HG03558 (cell line): ENCODE measurements around the gene ABCC10.
"Not testable (repeated sequence)": the region's sequence is repeated elsewhere in the genome, so short reads cannot be mapped to it uniquely, and the experiment has no call there.

Experiments used
- ATAC-seq: cut with Tn5 transposase; IDR thresholded peaks from one replicate; pipeline ENCODE4 v1.9.1; 2021; ENCODE audit warnings: moderate number of reproducible peaks; ENCODE audit not compliant: unreplicated experiment; ENCODE audit errors: extremely low read depth

Gene ABCC10

GRCh38 chr6:43493230-43493629 lies 65.9 kb downstream of the ABCC10 start:
- ATAC-seq: no peak

GRCh38 chr6:43493833-43494232 lies 66.5 kb downstream of the ABCC10 start:
- no peak for ATAC-seq

GRCh38 chr6:43494321-43494720 lies 67.0 kb downstream of the ABCC10 start:
- no peak for ATAC-seq

GRCh38 chr6:43494766-43495165 lies 67.4 kb downstream of the ABCC10 start:
- no peak for ATAC-seq

- ATAC-seq: no peak
These were observed 68.1 kb downstream of the ABCC10 start for GRCh38 chr6:43495409-43495941.

- no peak for ATAC-seq
These were observed 69.2 kb downstream of the ABCC10 start for GRCh38 chr6:43496370-43497128.

- no peak for ATAC-seq
These were observed 69.7 kb downstream of the ABCC10 start for GRCh38 chr6:43497129-43497396.

- ATAC-seq: no peak
These were observed 70.3 kb downstream of the ABCC10 start for GRCh38 chr6:43497689-43498088.

- not testable (repeated sequence) for ATAC-seq
These were observed 71.0 kb downstream of the ABCC10 start for GRCh38 chr6:43498291-43498690.

GRCh38 chr6:43499028-43499815 lies 71.9 kb downstream of the ABCC10 start:
- ATAC-seq: no peak
